H54 (cell line): ENCODE data around the gene WASF2.
"Not testable (repeated sequence)": the region's sequence is repeated elsewhere in the genome, so short reads cannot be mapped to it uniquely, and the experiment has no call there.

Experiments used
- DNase-seq: peaks from one replicate; pipeline ENCODE4 v3.0.0; 2011; ENCODE audit warnings: low spot score, mixed read lengths; ENCODE audit not compliant: insufficient read length
- FAIRE-seq: peaks from 3 replicates; lab custom pipeline; 2011; peaks lifted over from hg19 to GRCh38; lab: Jason Lieb, UNC
- POLR2A ChIP-seq: IDR thresholded peaks from 2 replicates; pipeline ENCODE4 v1.6.1; 2011; ENCODE audit warnings: low read depth, mild to moderate bottlenecking, low read length

Gene WASF2

GRCh38 chr1:27492796-27493195, 2.8 kb upstream of the WASF2 start:
- FAIRE-seq (no peak), DNase-seq (no peak)
- no peak for TF ChIP-seq POLR2A

GRCh38 chr1:27491748-27492700, 2.1 kb upstream of the WASF2 start:
- no peak for FAIRE-seq
- no peak for DNase-seq
- TF ChIP-seq POLR2A, result no peak

DNA sequence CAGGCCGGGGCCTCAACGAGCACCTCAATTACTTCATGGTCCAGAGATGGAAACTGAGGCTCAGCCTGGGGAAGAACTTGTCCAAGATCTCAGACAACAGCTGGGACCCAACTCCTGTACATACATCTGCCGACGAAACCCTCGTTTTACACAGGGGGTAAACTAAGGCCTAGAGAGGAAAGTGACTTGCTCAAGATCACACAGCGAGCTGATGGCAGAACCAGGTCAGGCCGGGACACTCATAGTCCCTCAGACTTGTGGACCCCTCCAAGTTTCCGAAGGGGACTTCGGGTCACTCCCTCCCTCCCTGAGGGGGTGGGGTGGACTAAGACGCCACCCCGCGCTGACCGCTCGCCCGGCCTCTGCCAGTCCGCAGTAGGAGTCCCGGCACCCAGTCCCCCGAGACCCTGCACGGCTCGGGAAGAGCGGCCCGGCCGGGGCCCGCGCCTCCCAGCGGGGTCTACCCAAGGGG, 430 bp downstream of the WASF2 start:
- DNase-seq, result no peak
- no peak for FAIRE-seq
- no peak for TF ChIP-seq POLR2A

- DNase-seq (no peak), FAIRE-seq (no peak)
- no peak for TF ChIP-seq POLR2A
Observed at GRCh38 chr1:27487966-27488884, 1.7 kb downstream of the WASF2 start.

GRCh38 chr1:27485363-27485762, 4.6 kb downstream of the WASF2 start:
- FAIRE-seq, result no peak
- DNase-seq, result no peak
- no peak for TF ChIP-seq POLR2A

GRCh38 chr1:27483659-27484058, 6.3 kb downstream of the WASF2 start:
- DNase-seq (no peak), FAIRE-seq (no peak)
- no peak for TF ChIP-seq POLR2A

DNA sequence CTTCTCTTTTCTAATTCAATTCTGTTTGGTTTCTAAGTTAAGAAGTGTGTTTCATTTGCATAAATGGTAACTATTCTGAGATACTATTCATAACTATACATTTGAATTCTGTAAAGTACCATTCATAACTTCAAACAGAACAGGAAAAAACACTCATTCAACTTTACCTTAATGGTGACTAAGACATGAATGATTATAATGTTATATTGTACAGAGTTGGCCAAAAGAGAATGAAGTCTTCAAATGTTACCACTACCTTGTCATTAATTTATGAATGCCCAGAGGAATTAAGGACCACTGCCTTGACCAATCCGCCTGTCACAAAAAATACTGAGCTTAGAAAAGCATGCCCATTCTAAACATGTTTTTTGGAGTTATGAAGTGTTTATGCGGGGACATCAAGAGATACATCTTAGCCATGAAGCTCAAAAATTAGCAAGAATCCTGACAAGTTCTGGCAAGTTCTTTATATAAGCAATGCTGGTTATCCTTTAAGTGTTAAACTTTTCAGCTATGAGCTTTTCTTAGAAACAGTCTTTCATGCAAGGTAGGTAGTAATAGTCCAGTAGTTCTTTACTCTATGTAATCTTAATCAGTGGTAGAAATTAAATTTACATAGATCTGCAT, 7.9 kb downstream of the WASF2 start:
- TF ChIP-seq POLR2A, result no peak
- FAIRE-seq, result no peak
- no peak for DNase-seq

GRCh38 chr1:27478098-27478497, 11.9 kb downstream of the WASF2 start:
- no peak for FAIRE-seq
- no peak for DNase-seq

DNA sequence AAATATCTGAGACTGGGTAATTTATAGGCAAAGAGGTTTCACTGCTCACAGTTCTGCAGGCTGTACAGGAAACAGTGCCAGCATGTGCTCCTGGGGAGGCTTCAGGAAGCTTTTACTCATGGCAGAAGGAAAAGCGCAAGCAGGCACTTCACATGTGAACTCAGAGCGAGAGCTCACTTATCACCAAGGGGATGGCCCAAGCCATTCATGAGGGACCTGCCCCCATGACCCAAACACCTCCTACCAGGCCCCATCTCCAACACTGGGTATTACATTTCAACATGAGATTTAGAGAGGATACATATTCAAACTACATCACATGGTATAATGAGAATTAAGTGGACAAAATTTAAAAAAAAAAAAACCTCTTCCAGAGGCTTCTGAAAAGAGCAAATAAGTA, 13.7 kb downstream of the WASF2 start:
- no peak for TF ChIP-seq POLR2A
- no peak for FAIRE-seq

More at GRCh38 chr1:27478098-27478497, 11.9 kb downstream of the WASF2 start:
- no peak for TF ChIP-seq POLR2A

GRCh38 chr1:27475720-27476119, 14.2 kb downstream of the WASF2 start:
- no peak for FAIRE-seq
- TF ChIP-seq POLR2A, result no peak
- no peak for DNase-seq

More for the DNA sequence above, 13.7 kb downstream of the WASF2 start:
- no peak for DNase-seq

DNA sequence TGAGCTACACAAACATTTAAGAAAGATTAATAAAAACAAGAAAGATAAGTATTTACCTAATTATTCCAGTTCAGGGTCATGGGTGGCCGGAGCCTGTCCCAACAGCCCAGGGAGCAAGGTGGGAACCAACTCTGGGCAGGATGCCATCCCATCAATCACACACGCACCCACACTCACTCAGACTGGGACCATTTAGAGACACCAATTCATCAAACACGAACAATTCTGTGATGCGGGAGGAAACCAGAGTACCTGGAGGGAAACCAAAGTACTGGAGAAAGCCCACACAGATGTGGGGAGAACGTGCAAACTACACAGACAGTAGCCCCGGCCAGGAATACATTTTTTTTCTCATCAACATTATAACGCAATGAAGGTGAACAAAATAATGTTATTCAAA, 16.2 kb downstream of the WASF2 start:
- TF ChIP-seq POLR2A, result no peak
- DNase-seq (no peak), FAIRE-seq (no peak)

GRCh38 chr1:27472098-27472497, 17.9 kb downstream of the WASF2 start:
- FAIRE-seq, DNase-seq: not testable (repeated sequence)

DNA sequence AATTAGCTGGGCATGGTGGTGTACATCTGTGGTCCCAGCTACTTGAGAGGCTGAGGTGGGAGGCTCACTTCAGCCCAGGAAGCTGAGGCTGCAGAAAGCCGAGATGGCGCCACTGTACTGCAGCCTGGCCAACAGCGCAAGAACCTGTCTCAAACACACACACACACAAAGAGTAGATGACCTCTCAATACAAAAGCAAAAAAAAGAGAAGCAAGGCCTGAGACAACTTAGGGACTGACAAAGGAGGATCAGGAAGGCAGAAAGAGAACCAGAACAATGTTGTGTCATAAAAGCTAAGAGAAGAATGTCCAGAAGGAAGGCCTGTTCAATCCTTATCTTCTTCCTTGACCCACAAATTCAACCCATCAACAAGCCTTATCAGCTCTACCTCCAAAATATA, 18.5 kb downstream of the WASF2 start:
- TF ChIP-seq POLR2A, result no peak
- DNase-seq (no peak), FAIRE-seq (no peak)

DNA sequence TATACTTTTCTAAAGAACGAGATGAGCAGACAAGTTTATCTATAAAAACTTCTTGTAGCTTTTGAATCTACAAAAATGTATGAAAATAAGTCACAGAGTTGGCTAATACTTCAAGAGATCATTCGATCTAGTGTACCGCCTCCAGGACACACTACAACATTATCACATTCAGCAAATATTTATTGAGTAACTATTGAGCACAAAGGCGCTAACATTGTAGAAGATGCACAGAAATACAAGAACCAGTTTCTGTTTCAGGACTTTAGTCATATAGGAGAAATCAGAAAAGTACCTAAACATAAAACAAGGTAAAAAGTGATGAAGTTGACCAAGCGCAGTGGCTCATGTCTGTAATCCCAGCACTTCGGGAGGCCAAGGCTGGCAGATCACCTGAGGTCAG, 20.6 kb downstream of the WASF2 start:
- TF ChIP-seq POLR2A, result no peak
- no peak for DNase-seq
- FAIRE-seq, result no peak

- DNase-seq, FAIRE-seq: not testable (repeated sequence)
Observed at GRCh38 chr1:27468378-27468777, 21.6 kb downstream of the WASF2 start.
